Measurements from ENCODE around the gene WASL.

Gene WASL

DNA sequence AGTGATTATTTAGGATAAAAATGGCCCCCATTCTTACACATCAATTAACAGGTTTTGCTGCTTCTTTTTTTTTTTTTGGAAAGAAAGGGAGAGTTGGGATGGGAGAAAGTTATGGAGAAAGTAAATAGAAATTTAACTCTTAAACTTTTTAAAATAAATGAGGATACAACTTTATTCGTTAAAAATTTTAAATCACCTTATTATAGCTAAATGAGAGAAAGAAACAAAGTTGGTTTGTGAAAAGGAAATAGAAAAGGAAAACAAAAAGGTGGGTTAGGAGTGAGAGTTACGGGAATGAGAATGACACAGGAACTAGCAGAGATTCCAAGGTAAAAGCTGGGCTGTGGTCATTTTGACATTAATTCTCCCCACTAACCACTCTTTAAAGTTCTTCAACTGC, 58.3 kb downstream of the WASL start:
- H3K4me3 ChIP-seq (ENCODE audit: low read depth, low read length) = no peak overlapping the region
- TF ChIP-seq, protein P1, sequence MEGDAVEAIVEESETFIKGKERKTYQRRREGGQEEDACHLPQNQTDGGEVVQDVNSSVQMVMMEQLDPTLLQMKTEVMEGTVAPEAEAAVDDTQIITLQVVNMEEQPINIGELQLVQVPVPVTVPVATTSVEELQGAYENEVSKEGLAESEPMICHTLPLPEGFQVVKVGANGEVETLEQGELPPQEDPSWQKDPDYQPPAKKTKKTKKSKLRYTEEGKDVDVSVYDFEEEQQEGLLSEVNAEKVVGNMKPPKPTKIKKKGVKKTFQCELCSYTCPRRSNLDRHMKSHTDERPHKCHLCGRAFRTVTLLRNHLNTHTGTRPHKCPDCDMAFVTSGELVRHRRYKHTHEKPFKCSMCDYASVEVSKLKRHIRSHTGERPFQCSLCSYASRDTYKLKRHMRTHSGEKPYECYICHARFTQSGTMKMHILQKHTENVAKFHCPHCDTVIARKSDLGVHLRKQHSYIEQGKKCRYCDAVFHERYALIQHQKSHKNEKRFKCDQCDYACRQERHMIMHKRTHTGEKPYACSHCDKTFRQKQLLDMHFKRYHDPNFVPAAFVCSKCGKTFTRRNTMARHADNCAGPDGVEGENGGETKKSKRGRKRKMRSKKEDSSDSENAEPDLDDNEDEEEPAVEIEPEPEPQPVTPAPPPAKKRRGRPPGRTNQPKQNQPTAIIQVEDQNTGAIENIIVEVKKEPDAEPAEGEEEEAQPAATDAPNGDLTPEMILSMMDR (IDR thresholded peaks at IDR 0.05; ENCODE audit: low read depth, low read length, missing control alignments) = no peak
- no peak for DNase-seq (ENCODE audit: low read depth)
- in situ Hi-C loops (cut with HindIII; ENCODE audit: low sequenced_read_pairs) = no loop called here

DNA sequence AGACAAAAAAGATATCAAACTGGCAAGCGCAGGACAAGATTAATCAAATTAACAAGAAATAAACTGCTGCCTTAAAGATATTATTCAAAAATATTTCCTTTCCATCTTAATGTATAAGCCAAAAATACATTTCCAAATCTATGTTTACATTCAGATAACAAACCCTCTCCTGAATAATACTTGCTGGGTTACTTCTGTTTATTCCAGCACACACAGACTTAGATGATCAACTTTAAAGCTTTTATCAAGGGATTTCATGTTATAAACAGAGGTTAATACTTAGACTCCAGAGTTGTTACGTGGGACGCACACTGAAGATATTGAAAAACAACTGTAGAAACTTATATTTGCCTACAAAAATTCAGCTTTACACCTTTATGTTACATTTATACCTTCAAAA, 59.6 kb downstream of the WASL start:
- DNase-seq (ENCODE audit: low read depth) = no peak
- TF ChIP-seq, protein P1 (IDR thresholded peaks at IDR 0.05; ENCODE audit: low read depth, low read length, missing control alignments) = no peak
- in situ Hi-C loops (cut with HindIII; ENCODE audit: low sequenced_read_pairs) = loop anchor here (5.0 kb wide), 1 partner anchor 173 kb away; no protein-coding TSS in a partner anchor
- no peak overlapping the region for H3K4me3 ChIP-seq (ENCODE audit: low read depth, low read length)

DNA sequence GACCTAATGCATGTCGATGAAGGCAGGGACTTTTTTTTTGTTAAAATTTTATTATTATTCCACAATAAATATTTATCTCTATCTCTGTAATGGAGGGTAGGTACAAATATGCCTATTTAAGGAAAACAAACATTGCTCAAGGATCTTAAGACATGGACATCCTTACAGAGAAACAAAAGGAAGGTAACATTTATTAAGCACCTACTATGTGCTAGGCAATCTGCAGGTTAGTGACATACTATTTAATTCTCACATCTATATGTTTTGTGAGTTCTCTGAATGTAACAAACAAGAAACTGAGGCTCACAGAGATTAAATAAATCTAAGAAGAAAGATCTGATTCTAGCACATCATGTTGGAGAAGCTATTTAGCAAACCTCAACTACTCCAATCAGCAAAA, 61.1 kb downstream of the WASL start:
- DNase-seq (ENCODE audit: low read depth) = no peak
- TF ChIP-seq, protein P1 (IDR thresholded peaks at IDR 0.05; ENCODE audit: low read depth, low read length, missing control alignments) = no peak
- in situ Hi-C loops (cut with HindIII; ENCODE audit: low sequenced_read_pairs) = loop anchor here (5.0 kb wide), 1 partner anchor 175 kb away; no protein-coding TSS in a partner anchor
- H3K4me3 ChIP-seq (ENCODE audit: low read depth, low read length) = no peak overlapping the region

DNA sequence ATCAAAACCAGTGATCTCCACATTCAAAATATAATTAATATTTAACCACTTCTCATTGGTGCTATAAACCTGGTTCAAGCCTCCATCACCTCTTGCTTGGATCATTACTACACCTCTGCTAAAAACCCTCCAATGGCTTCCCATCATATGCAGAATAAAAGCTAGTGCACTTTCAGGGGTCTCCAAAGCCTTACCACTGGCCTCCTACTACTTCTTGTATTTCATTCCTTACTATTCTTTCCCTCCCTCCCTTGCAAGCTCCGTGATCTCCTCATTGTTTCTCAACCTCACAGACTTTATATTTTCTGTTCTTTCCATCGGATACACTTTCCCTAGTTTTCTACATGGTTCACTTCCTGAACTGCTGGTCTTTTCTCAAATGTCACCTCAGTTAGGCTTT, 61.6 kb downstream of the WASL start:
- in situ Hi-C loops (cut with HindIII; ENCODE audit: low sequenced_read_pairs) = loop anchor here (5.0 kb wide), 1 partner anchor 175 kb away; no protein-coding TSS in a partner anchor
- no peak for DNase-seq (ENCODE audit: low read depth)
- TF ChIP-seq, protein P1 (IDR thresholded peaks at IDR 0.05; ENCODE audit: low read depth, low read length, missing control alignments) = no peak
- H3K4me3 ChIP-seq (ENCODE audit: low read depth, low read length) = no peak overlapping the region

DNA sequence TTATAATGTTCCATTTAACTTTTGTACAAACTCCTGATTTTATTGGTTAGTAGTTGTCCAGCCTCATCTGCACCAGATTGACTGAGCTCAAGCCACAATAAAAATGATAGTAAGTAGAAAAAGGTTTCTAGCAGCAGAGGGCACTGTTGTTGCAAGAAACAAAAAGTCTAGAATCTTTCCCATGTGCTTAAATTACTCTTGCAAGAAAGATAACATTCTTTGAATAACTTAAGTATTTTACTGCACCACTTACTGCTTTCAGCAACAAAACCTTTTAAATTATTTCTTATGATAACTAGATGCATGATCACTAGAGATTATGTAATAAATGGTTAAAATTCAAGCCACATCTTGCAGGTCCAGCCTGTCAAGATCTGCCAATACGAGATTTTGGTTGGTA, 66.1 kb downstream of the WASL start:
- in situ Hi-C loops (cut with HindIII; ENCODE audit: low sequenced_read_pairs) = no loop called here
- no peak overlapping the region for H3K4me3 ChIP-seq (ENCODE audit: low read depth, low read length)
- TF ChIP-seq, protein P1 (IDR thresholded peaks at IDR 0.05; ENCODE audit: low read depth, low read length, missing control alignments) = peak; percentile 35
- DNase-seq (ENCODE audit: low read depth) = peak; percentile 65

DNA sequence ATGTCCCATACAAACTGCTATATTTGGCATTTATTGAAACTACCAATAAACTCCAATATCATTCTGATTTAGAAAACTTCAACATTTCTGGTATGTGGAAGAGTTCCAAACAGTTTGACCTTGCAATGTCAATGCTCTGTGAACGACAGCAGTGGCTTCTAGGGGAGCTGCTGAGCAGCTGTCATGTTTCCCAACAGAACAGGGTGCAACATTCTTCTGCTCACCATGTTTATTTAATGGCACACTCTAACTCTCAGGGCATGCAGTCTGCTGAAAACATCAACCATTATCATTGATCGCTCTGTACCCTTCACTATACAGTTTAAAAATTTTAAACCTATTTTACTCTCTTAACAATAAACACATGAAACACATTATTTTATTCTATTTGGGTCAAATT, 67.2 kb downstream of the WASL start:
- TF ChIP-seq, protein P1 (IDR thresholded peaks at IDR 0.05; ENCODE audit: low read depth, low read length, missing control alignments) = no peak
- H3K4me3 ChIP-seq (ENCODE audit: low read depth, low read length) = no peak overlapping the region
- in situ Hi-C loops (cut with HindIII; ENCODE audit: low sequenced_read_pairs) = no loop called here
- no peak for DNase-seq (ENCODE audit: low read depth)

DNA sequence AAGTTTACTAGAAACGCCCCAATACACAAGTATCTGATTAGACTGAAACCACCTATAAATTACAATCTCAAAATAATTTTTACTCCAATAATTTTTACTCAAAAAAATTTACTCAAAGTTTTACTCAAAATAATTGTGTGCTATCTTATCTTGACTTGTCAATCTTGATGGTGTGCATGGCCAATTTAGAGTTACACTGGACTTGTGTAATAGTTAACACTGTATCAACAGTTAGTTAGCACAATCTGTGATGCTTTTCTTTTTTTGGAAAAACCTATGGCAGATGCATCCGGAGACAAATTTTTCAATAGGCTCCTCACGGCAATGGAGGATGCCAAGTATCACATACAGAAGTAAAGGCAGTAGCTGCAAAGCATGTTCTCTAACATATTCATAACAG, 68.2 kb downstream of the WASL start:
- in situ Hi-C loops (cut with HindIII; ENCODE audit: low sequenced_read_pairs) = no loop called here
- TF ChIP-seq, protein P1 (IDR thresholded peaks at IDR 0.05; ENCODE audit: low read depth, low read length, missing control alignments) = no peak
- no peak overlapping the region for H3K4me3 ChIP-seq (ENCODE audit: low read depth, low read length)
- no peak for DNase-seq (ENCODE audit: low read depth)
